Right cardiac atrium (tissue), 5 donors: ENCODE measurements around the gene ST6GALNAC2. TPM values are rescaled to one million over a fixed set of nuclear protein-coding genes. Genes with fewer than 3 reads are reported as not detected.
"Not testable (repeated sequence)": the region's sequence is repeated elsewhere in the genome, so short reads cannot be mapped to it uniquely, and the experiment has no call there.

Experiments
- ATAC-seq, 2 donors: fragments of 200-7000 bp; cut with Tn5 transposase; one replicate each; pipeline versions ENCODE4 v1.8.0 to v1.9.1; 2020; ENCODE audit warnings: moderate library complexity in 2 of 2, mild to moderate bottlenecking in 1 of 2
- DNase-seq, 3 donors: peaks; one replicate each; pipeline ENCODE4 v3.0.0-alpha.2; 2020
- H3K27ac ChIP-seq: one replicate; pipeline ENCODE4 v1.5.1; 2013; ENCODE audit warnings: mild to moderate bottlenecking, low read length, control low read depth, moderate library complexity
- H3K27me3 ChIP-seq: one replicate; pipeline ENCODE4 v1.6.1; 2013; ENCODE audit not compliant: control insufficient read depth, insufficient read depth
- H3K4me1 ChIP-seq: one replicate; pipeline ENCODE4 v1.6.1; 2013; ENCODE audit warnings: low read length; ENCODE audit not compliant: control insufficient read depth, insufficient read depth
- H3K4me3 ChIP-seq: one replicate; pipeline ENCODE4 v1.5.1; 2013; ENCODE audit warnings: low read length, control low read depth
- H3K9me3 ChIP-seq: one replicate; pipeline ENCODE4 v1.6.1; 2013; ENCODE audit warnings: low read length; ENCODE audit not compliant: control insufficient read depth
- WGBS: extraction: QIAGEN DNeasy Blood & Tissue Kit; methylation state at CpG from one replicate; pipeline ENCODE4 v1.1.7; 2013; 5-methylcytosine and 5-hydroxymethylcytosine counted together
- intact Hi-C, 4 donors: fragments of 100-400 bp; cut with DNase I; formaldehyde crosslinking; loops; one replicate each; pipeline versions ENCODE4 v1.11.0 to v1.14.0; 2022 to 2023
- polyA plus RNA-seq: library from polyadenylated mRNA; stranded (reverse); fragments of 200-250 nt; gene quantifications from one replicate; pipeline ENCODE4 v1.2.3, GENCODE V29; 2013
- total RNA-seq, 4 donors: library from RNA; stranded (reverse); fragmentation: NEBNext Ultra II Directional; extraction: Animal tissue kit (Norgen Biotek cat#: 25700); gene quantifications; one replicate each; pipeline ENCODE4 v1.2.1, GENCODE V29; 2021
- donor health status: healthy with polysubstance abuse.
- donor health status: DM: no; HTN: yes; CAD: no.
- donor health status: DM: no; HTN: no; CAD: no.
- donor health status: DM: no; HTN: yes; CAD: no; lungs with severe emphysema.
- donor health status: DM: yes; HTN: yes; CAD: no.

Gene ST6GALNAC2
- total and polyA plus RNA-seq, 5 donors: 4.0 to 5.8 (median 5.3) TPM

GRCh38 chr17:76538941-76539570 lies 46.6 kb downstream of the ST6GALNAC2 start:
- no peak overlapping the region for H3K4me3 ChIP-seq
- H3K27me3 ChIP-seq: no peaks in the 10 kb centered on the region
- peaks cover 10% of the 10 kb centered on the region for H3K4me1 ChIP-seq
- H3K9me3 ChIP-seq: no peaks in the 10 kb centered on the region
- WGBS: 73% methylated on average over 9 of the region's 9 CpGs
- peak in 2 of 3 donors; percentile 50 to 56 for DNase-seq
- intact Hi-C loops: no loop called here
- peak overlapping the region; percentile 37 for H3K27ac ChIP-seq
- no peak for ATAC-seq

- peaks cover 4% of the 10 kb centered on the region for H3K4me1 ChIP-seq
- peak overlapping the region; percentile 68 for H3K27ac ChIP-seq
- DNase-seq (peak; percentile 48 to 77 (median 75)), ATAC-seq (no peak)
- H3K4me3 ChIP-seq: peak overlapping the region; percentile 70
- H3K27me3 ChIP-seq: no peaks in the 10 kb centered on the region
- WGBS: 22% methylated on average over 37 of the region's 37 CpGs
- intact Hi-C loops: no loop called here
- H3K9me3 ChIP-seq: no peaks in the 10 kb centered on the region
Measured at GRCh38 chr17:76538281-76538931, 47.3 kb downstream of the ST6GALNAC2 start.

- DNase-seq (peak; percentile 77 to 90 (median 89)), ATAC-seq (peak; percentile 54 to 59)
- Histone ChIP-seq H3K4me1 (peaks cover 3% of the 10 kb centered on the region), H3K27ac (peak within 1 kb of the TSS; percentile 72), H3K4me3 (peak within 1 kb of the TSS; percentile 70), H3K9me3 (no peaks in the 10 kb centered on the region), H3K27me3 (no peaks in the 10 kb centered on the region)
- 2% methylated on average over 95 of the region's 95 CpGs for WGBS
- intact Hi-C loops: no loop called here
Measured at GRCh38 chr17:76537578-76538280, 47.9 kb downstream of the ST6GALNAC2 start, which contains the start of gene CYGB. TSS of gene CYGB (minus strand) at chr17:76537709. CDS start at chr17:76537542, 167 bp downstream.

GRCh38 chr17:76537288-76537577 lies 48.4 kb downstream of the ST6GALNAC2 start:
- H3K4me1 ChIP-seq: peaks cover 3% of the 10 kb centered on the region
- peak; percentile 75 to 89 (median 87) for DNase-seq
- H3K9me3 ChIP-seq: no peaks in the 10 kb centered on the region
- H3K4me3 ChIP-seq: peak overlapping the region; percentile 70
- WGBS: 6% methylated on average over 26 of the region's 26 CpGs
- intact Hi-C loops: no loop called here
- peak in 1 of 2 donors; percentile 8 for ATAC-seq
- H3K27me3 ChIP-seq: no peaks in the 10 kb centered on the region
- peak overlapping the region; percentile 72 for H3K27ac ChIP-seq

GRCh38 chr17:76536511-76537287 lies 49.0 kb downstream of the ST6GALNAC2 start:
- no peaks in the 10 kb centered on the region for H3K27me3 ChIP-seq
- ATAC-seq: no peak
- no peak for DNase-seq
- H3K27ac ChIP-seq: peak overlapping the region; percentile 72
- H3K9me3 ChIP-seq: no peaks in the 10 kb centered on the region
- H3K4me1 ChIP-seq: peaks cover 3% of the 10 kb centered on the region
- H3K4me3 ChIP-seq: peak overlapping the region; percentile 70
- intact Hi-C loops: no loop called here
- WGBS: 47% methylated on average over 25 of the region's 25 CpGs

- Histone ChIP-seq H3K4me1 (peaks cover 9% of the 10 kb centered on the region), H3K27me3 (no peaks in the 10 kb centered on the region), H3K9me3 (no peaks in the 10 kb centered on the region), H3K27ac (peak overlapping the region; percentile 50), H3K4me3 (peak overlapping the region; percentile 70)
- 68% methylated on average over 19 of the region's 19 CpGs for WGBS
- no peak for ATAC-seq
- intact Hi-C loops: no loop called here
- DNase-seq: peak; percentile 15 to 58 (median 52)
Measured at GRCh38 chr17:76535788-76536510, 49.7 kb downstream of the ST6GALNAC2 start.

GRCh38 chr17:76534831-76535732 lies 50.6 kb downstream of the ST6GALNAC2 start:
- intact Hi-C loops: no loop called here
- ATAC-seq (no peak), DNase-seq (peak; percentile 36 to 66 (median 59))
- H3K4me1 ChIP-seq: peaks cover 9% of the 10 kb centered on the region
- H3K27ac ChIP-seq: peak overlapping the region; percentile 50
- no peak overlapping the region for H3K4me3 ChIP-seq
- no peaks in the 10 kb centered on the region for H3K27me3 ChIP-seq
- 57% methylated on average over 7 of the region's 7 CpGs for WGBS
- H3K9me3 ChIP-seq: no peaks in the 10 kb centered on the region

GRCh38 chr17:76533640-76534359 lies 51.9 kb downstream of the ST6GALNAC2 start:
- peak in 2 of 3 donors; percentile 23 to 30 for DNase-seq
- 89% methylated on average over 9 of the region's 9 CpGs for WGBS
- H3K4me3 ChIP-seq, intact Hi-C loops, ATAC-seq, H3K4me1 ChIP-seq, H3K27ac ChIP-seq, H3K27me3 ChIP-seq, H3K9me3 ChIP-seq: not testable (repeated sequence)

GRCh38 chr17:76532072-76532651 lies 53.5 kb downstream of the ST6GALNAC2 start:
- Histone ChIP-seq H3K9me3 (no peaks in the 10 kb centered on the region), H3K27me3 (no peaks in the 10 kb centered on the region), H3K27ac (peak overlapping the region; percentile 66), H3K4me1 (peaks cover 9% of the 10 kb centered on the region), H3K4me3 (no peak overlapping the region)
- intact Hi-C loops: no loop called here
- DNase-seq: peak in 2 of 3 donors; percentile 34 to 52
- 77% methylated on average over 8 of the region's 8 CpGs for WGBS
- no peak for ATAC-seq
